Measurements from ENCODE around the gene TRMT61A. TPM values are rescaled to one million over a fixed set of nuclear protein-coding genes. Genes with fewer than 3 reads are reported as not detected.

The TRMT61A gene
- 6.5 and 7.5 TPM in 2 replicates for total RNA-seq

GRCh38 chr14:103528587-103529382 lies at the start of gene TRMT61A:
Gene TRMT61A, plus strand, starts transcription at chr14:103529196. Its CDS starts 783 bp downstream, at chr14:103529979.

DNA sequence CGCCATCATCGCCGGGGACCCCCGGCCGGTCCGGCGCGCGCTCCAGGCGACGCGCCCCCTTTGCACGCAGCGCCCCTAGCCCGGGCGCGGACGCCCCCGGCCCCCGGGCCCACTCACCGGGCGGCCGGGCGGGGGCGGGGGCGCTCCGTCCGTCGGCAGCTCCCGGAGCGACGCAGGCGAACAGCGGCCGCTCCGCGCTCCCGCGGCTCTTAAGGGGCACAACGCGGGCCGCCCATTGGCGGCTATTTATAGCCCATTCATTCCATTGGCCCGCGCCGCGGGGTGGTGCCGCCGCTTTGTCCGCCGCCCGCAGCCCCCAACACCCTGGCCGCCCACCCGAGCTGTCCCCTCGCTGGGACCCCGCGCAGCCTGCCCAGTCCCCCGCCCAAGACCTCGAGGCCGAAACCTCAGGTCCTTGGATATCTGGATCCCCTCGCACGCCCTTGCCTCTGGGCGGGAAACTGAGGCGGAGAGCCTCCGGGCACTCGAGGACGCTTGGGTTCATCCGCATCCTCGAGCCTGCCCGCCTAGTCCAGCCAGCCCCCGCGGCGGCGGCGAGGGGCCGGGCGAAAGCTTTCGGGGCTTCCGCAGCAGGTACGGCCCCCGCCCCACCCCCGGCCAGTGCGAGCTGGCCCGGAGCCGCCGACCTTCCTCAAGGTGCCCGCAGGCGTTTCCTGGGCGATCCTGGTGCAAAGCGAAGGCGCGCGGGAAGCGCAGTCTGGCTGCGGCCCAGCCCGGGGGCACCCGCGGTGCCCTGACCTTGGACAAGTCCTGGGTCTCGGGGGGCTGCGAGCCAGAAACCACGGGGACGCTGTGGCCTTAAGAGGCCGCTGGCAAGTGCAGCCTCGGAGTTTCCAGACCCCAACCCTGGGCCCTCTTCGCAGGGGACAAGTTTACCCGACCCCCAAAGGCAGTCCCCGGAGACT lies 6.1 kb upstream of the TRMT61A start, which contains the start of gene CKB:
TSS of gene CKB (minus strand) at position 182 of the 926 bp plus-strand sequence. CDS start 337 bp downstream, outside the sequence.

DNA sequence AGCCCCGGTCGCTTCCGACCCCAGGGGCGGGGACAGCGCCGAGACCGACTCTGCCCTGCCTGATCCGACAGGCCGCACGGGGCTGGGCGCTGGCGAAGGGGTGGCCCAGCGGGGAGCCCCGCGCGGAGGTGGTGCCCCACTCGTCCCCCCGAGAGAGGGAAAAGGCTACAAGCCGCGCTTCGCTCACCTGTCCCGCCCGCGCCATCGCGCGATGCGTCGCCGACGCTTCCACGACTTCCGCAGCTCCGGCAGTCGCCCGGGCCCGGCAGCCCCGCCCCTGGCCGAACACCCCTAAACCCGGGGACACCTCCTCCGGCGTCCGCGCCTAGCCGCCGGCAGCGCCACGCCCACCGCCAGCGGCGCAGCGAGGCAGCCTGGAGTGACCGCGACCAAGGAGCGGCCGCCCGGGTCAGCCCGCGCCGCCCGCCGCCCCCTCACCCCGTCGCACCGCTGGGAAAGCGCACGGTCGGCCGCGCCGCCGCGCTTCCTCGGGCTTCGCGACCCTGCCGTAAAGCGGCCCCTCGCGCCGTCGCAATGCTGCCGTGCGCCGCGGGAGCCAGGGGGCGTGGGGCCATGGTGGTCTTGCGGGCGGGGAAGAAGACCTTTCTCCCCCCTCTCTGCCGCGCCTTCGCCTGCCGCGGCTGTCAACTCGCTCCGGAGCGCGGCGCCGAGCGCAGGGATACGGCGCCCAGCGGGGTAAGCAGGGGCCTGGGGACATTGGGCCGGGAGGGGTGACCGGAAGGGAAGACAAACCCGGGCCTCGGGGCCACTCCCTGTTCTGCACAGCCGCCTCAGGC lies 33.6 kb downstream of the TRMT61A start, which contains the start of the genes BAG5 and COA8:
TSS of gene BAG5 (minus strand) at position 229 of the 797 bp plus-strand sequence. CDS start 1,493 bp downstream, outside the sequence.
TSS of gene COA8 (plus strand) at position 532 of the 797 bp plus-strand sequence. CDS start at position 574, 42 bp downstream.

Other genes with a start within 250 kb of the TRMT61A start
- 105 and 115 TPM in 2 replicates for gene EIF5, start 195.0 kb upstream of the TRMT61A start, total RNA-seq
- 62.7 and 77.2 TPM in 2 replicates for gene MARK3, start 143.8 kb upstream of the TRMT61A start, total RNA-seq
- gene CKB, start 6.4 kb upstream of the TRMT61A start, total RNA-seq: 2.7 and 4.2 TPM in 2 replicates
- gene BAG5, start 33.5 kb downstream of the TRMT61A start, total RNA-seq: 37.7 and 39.3 TPM in 2 replicates
- 23.1 and 32.1 TPM in 2 replicates for gene COA8, start 33.8 kb downstream of the TRMT61A start, total RNA-seq
- 145 and 218 TPM in 2 replicates for gene KLC1, start 100.0 kb downstream of the TRMT61A start, total RNA-seq
- 14.9 and 28.0 TPM in 2 replicates for gene XRCC3, start 186.3 kb downstream of the TRMT61A start, total RNA-seq
- 45.5 and 66.7 TPM in 2 replicates for gene ZFYVE21, start 186.6 kb downstream of the TRMT61A start, total RNA-seq

Measured in epithelial cell of umbilical artery (primary cell).